ENCODE results near the gene CST8.

CST8 gene

DNA sequence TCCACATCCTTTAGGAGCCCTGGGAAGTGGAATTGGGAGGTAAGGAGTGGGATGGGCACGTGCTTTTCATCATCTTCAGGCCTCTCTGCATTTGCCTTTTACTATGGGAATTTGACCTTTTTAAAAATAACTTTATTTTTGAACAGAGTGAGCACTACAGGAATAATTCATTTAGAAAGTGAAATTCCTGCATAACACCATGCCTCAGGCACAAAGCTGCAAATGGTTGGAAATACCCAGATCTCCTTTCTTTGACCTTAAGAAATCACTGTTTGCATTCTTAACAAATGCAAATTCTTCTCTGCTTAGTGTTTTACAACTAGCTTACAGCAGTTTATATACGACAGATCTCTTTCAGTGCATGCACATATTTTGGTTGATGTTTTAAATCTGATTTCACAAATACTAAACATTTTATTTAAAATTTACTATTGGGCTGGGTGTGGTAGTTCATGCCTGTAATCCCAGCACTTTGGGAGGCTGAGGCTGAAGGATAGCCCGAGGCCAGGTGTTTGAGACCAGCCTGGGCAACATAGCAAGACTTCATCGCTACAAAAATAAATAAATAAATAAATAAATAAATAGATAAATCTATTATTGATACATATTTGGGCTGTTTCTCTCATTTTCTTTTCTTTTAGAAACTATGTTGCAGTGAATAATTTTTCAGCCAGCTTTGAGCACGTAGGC is 24.5 kb downstream of the CST8 start:
- Histone ChIP-seq H3K4me3 (ENCODE audit: insufficient read depth, low read depth, low read length, poor library complexity, severe bottlenecking) (no peak overlapping the region), H3K9me3 (ENCODE audit: control insufficient read depth, low read length) (no peaks in the 10 kb centered on the region), H3K27me3 (replicated peaks; ENCODE audit: control insufficient read depth, insufficient read depth, low read length, poor library complexity, severe bottlenecking) (no peaks in the 10 kb centered on the region), H3K27ac (ENCODE audit: insufficient read depth, low read length, poor library complexity, severe bottlenecking) (no peak overlapping the region), H3K4me1 (ENCODE audit: control insufficient read depth, insufficient read depth, low read length, poor library complexity, severe bottlenecking) (no peaks in the 10 kb centered on the region), H3K36me3 (ENCODE audit: control insufficient read depth, insufficient read depth, low read length) (no peaks in the 10 kb centered on the region)
- no peak for DNase-seq

DNA sequence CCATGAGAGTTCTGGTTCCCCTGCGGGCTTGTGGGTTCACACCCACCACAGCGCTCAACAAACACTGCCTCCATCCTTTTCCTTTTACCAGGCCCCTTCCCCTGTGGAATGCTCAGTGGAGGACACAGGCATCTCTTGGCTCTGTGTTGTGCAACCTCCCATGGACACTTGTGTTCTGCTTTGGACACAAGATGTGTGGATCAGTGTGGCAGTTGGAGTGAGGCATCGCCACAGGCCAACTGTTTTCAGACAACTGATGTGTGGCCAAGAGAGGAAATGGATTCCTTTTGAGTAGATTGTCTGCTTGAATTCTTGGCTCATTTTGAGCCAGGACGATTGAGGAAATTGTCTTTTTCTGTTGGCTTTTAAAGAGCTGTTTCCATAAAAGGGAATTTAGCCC is 26.8 kb downstream of the CST8 start:
- no peak for DNase-seq
- no peaks in the 10 kb centered on the region for H3K4me1 ChIP-seq (ENCODE audit: control insufficient read depth, insufficient read depth, low read length, poor library complexity, severe bottlenecking)

DNA sequence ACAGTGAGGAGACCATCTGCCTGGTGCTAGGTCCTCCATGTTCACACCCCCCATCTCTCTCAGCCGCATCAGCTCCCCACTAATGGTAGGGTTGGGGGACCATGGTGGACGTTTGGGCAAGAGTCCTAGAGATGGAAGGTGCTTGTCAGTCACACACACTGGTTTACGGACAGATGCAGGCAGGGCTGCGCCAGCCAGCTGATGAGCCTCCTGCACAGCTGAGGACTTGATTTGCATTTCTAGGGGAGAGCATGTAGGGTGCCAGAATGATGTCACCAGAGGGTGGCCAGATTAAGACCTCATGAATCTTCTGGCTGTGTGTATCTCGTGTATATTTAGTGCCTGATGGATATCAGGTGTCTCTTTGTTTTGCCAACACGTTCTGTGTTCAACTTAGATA is 28.6 kb downstream of the CST8 start:
- no peaks in the 10 kb centered on the region for H3K4me1 ChIP-seq (ENCODE audit: control insufficient read depth, insufficient read depth, low read length, poor library complexity, severe bottlenecking)
- no peak for DNase-seq
- H3K4me3 ChIP-seq (ENCODE audit: insufficient read depth, low read depth, low read length, poor library complexity, severe bottlenecking) = no peak overlapping the region

More for the DNA sequence above, 26.8 kb downstream of the CST8 start:
- no peaks in the 10 kb centered on the region for H3K9me3 ChIP-seq (ENCODE audit: control insufficient read depth, low read length)
- no peak overlapping the region for H3K4me3 ChIP-seq (ENCODE audit: insufficient read depth, low read depth, low read length, poor library complexity, severe bottlenecking)
- no peak overlapping the region for H3K27ac ChIP-seq (ENCODE audit: insufficient read depth, low read length, poor library complexity, severe bottlenecking)
- no peaks in the 10 kb centered on the region for H3K36me3 ChIP-seq (ENCODE audit: control insufficient read depth, insufficient read depth, low read length)
- no peaks in the 10 kb centered on the region for H3K27me3 ChIP-seq (replicated peaks; ENCODE audit: control insufficient read depth, insufficient read depth, low read length, poor library complexity, severe bottlenecking)

DNA sequence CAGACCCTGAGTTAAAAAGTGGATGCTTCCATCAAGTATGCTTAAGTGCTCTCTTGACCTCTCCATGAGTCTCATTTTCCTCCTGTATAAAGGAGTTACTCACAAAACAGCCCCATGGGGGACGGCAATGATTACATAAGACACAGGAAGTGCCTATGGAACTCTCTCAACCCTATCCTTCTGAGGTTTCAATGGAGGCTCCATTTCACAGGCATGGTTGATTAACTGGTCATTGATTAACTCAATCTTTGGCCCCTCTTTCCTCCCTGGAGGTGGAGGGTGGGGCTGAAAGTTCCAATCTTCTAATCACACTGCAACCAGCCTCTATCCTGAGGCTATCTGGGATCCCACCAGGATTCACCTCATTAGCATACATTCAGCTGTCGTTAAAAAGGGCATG is 29.3 kb downstream of the CST8 start:
- no peak overlapping the region for H3K4me3 ChIP-seq (ENCODE audit: insufficient read depth, low read depth, low read length, poor library complexity, severe bottlenecking)
- H3K9me3 ChIP-seq (ENCODE audit: control insufficient read depth, low read length) = no peaks in the 10 kb centered on the region
- H3K4me1 ChIP-seq (ENCODE audit: control insufficient read depth, insufficient read depth, low read length, poor library complexity, severe bottlenecking) = no peaks in the 10 kb centered on the region
- no peak for DNase-seq
- H3K36me3 ChIP-seq (ENCODE audit: control insufficient read depth, insufficient read depth, low read length) = no peaks in the 10 kb centered on the region
- no peak overlapping the region for H3K27ac ChIP-seq (ENCODE audit: insufficient read depth, low read length, poor library complexity, severe bottlenecking)
- H3K27me3 ChIP-seq (replicated peaks; ENCODE audit: control insufficient read depth, insufficient read depth, low read length, poor library complexity, severe bottlenecking) = no peaks in the 10 kb centered on the region

More for the DNA sequence above, 28.6 kb downstream of the CST8 start:
- no peaks in the 10 kb centered on the region for H3K9me3 ChIP-seq (ENCODE audit: control insufficient read depth, low read length)
- no peaks in the 10 kb centered on the region for H3K27me3 ChIP-seq (replicated peaks; ENCODE audit: control insufficient read depth, insufficient read depth, low read length, poor library complexity, severe bottlenecking)
- H3K36me3 ChIP-seq (ENCODE audit: control insufficient read depth, insufficient read depth, low read length) = no peaks in the 10 kb centered on the region
- no peak overlapping the region for H3K27ac ChIP-seq (ENCODE audit: insufficient read depth, low read length, poor library complexity, severe bottlenecking)

DNA sequence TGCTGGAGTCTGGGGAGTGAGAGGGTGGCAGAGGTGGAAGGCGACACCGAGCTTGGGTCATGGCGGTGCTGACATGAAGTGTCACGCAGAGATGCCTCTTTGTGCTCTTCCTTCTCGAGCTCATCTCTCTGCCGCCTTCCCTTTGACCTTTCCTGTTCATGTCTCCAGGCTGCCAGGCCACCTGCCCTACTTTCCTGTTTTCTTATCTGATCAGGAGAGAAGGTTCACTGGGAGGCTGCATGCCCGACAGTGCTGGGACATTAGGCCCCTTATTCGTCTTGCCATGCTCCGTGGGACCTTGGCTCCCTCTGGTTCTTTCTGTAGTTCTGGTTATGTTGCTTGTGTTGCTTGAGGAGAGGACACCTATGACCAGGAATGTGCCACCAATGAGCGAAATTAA is 33.2 kb downstream of the CST8 start:
- no peak for DNase-seq
- no peak overlapping the region for H3K4me3 ChIP-seq (ENCODE audit: insufficient read depth, low read depth, low read length, poor library complexity, severe bottlenecking)
- H3K36me3 ChIP-seq (ENCODE audit: control insufficient read depth, insufficient read depth, low read length) = no peaks in the 10 kb centered on the region
- no peaks in the 10 kb centered on the region for H3K27me3 ChIP-seq (replicated peaks; ENCODE audit: control insufficient read depth, insufficient read depth, low read length, poor library complexity, severe bottlenecking)
- H3K4me1 ChIP-seq (ENCODE audit: control insufficient read depth, insufficient read depth, low read length, poor library complexity, severe bottlenecking) = no peaks in the 10 kb centered on the region
- H3K27ac ChIP-seq (ENCODE audit: insufficient read depth, low read length, poor library complexity, severe bottlenecking) = no peak overlapping the region
- H3K9me3 ChIP-seq (ENCODE audit: control insufficient read depth, low read length) = no peaks in the 10 kb centered on the region

DNA sequence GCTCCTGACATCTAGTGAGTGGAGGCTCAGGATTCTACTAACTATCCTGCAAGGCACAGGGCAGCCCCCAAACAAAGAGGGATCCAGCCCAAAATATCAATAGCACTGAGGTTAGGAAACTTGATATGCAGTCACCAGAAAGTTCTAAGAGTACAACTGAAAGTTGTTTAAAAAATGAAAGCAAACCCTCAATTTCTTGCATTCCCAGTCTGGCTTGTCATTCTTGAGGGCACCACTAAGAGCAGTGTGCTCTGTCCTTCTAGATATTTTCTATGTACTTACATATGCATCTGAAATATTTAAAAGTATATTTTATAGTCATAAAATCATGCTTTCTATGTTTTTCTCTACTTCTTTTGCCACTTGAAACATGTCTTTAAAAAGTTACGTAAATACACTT is 35.9 kb downstream of the CST8 start:
- no peak for DNase-seq
- Histone ChIP-seq H3K27me3 (replicated peaks; ENCODE audit: control insufficient read depth, insufficient read depth, low read length, poor library complexity, severe bottlenecking) (no peaks in the 10 kb centered on the region), H3K36me3 (ENCODE audit: control insufficient read depth, insufficient read depth, low read length) (no peaks in the 10 kb centered on the region), H3K4me3 (ENCODE audit: insufficient read depth, low read depth, low read length, poor library complexity, severe bottlenecking) (no peak overlapping the region), H3K9me3 (ENCODE audit: control insufficient read depth, low read length) (no peaks in the 10 kb centered on the region), H3K4me1 (ENCODE audit: control insufficient read depth, insufficient read depth, low read length, poor library complexity, severe bottlenecking) (no peaks in the 10 kb centered on the region), H3K27ac (ENCODE audit: insufficient read depth, low read length, poor library complexity, severe bottlenecking) (no peak overlapping the region)

DNA sequence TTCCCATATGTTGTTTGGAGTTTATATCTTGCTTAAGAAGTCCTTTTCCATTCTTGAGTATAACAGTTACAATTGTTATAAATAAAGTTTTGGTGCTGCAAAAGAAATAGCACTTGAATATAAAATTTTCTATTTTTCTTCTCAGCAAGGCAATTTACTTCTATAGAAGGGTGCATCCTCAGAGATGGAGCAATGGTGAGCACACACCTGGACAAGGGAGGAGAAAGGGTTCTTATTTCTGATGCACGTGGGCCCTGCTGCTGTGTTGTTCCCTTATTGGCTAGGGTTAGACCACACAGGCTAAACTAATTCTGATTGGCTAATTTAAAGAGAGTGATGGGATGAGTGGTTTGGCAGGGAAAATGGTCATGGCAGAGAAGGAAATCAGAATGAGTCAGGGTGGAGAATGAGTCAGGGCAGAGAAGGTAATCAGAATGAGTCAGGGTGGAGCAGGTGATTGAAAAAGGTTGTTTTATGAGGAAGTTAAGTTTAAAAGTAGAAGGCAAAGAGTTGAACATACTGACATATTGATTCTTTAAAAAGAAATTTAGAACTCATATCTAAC is 38.0 kb downstream of the CST8 start:
- DNase-seq = no peak
- Histone ChIP-seq H3K36me3 (ENCODE audit: control insufficient read depth, insufficient read depth, low read length) (no peaks in the 10 kb centered on the region), H3K27me3 (replicated peaks; ENCODE audit: control insufficient read depth, insufficient read depth, low read length, poor library complexity, severe bottlenecking) (no peaks in the 10 kb centered on the region), H3K27ac (ENCODE audit: insufficient read depth, low read length, poor library complexity, severe bottlenecking) (no peak overlapping the region), H3K9me3 (ENCODE audit: control insufficient read depth, low read length) (no peaks in the 10 kb centered on the region), H3K4me1 (ENCODE audit: control insufficient read depth, insufficient read depth, low read length, poor library complexity, severe bottlenecking) (no peaks in the 10 kb centered on the region), H3K4me3 (ENCODE audit: insufficient read depth, low read depth, low read length, poor library complexity, severe bottlenecking) (no peak overlapping the region)

DNA sequence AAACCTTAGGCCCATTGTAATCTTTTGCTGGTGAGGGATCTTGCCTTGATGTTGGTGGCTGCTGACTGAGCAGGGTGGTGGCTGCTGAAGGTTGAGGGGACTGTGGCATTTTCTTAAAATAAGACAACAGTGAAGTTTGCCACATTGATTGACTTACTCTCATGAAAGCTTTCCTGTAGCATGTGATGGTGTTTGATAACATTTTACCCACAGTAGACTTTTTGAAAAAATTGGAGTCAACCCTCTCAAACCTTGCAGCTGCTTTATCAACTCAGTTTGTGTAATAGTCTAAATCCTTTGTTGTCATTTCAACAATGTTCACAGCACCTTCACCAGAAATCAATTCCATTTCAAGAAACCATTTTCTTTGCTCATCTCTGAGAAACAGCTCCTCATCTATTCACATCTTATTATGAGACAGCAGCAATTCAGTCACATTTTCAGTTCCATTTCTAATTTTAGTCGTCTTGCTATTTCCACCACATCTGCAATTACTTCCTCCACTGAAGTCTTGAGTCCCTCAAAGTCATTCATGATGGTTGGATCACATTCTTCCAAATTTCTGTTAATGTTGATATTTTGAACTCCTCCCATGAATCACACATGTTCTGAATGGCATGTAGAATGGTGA is 40.1 kb downstream of the CST8 start:
- Histone ChIP-seq H3K9me3 (ENCODE audit: control insufficient read depth, low read length) (no peaks in the 10 kb centered on the region), H3K27ac (ENCODE audit: insufficient read depth, low read length, poor library complexity, severe bottlenecking) (no peak overlapping the region), H3K27me3 (replicated peaks; ENCODE audit: control insufficient read depth, insufficient read depth, low read length, poor library complexity, severe bottlenecking) (no peaks in the 10 kb centered on the region), H3K4me3 (ENCODE audit: insufficient read depth, low read depth, low read length, poor library complexity, severe bottlenecking) (no peak overlapping the region), H3K36me3 (ENCODE audit: control insufficient read depth, insufficient read depth, low read length) (no peaks in the 10 kb centered on the region), H3K4me1 (ENCODE audit: control insufficient read depth, insufficient read depth, low read length, poor library complexity, severe bottlenecking) (no peaks in the 10 kb centered on the region)
- no peak for DNase-seq

DNA sequence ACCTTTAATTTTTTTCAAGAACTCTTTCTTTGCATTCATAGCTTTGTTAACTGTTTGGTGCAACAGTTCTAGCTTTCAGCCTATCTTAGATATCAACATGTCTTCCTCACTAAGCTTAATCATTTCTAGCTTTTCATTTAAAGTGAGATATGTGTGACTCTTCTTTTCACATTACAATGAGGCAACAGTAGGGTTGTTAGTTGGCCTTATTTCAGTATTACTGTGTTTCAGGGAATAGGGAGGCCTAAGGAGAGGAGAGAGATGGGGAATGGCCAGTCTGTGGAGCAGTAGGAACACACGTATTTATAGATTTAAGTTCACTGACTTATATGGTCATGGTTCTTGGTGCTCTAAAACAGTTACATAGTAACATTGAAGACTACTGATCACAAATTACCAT is 41.6 kb downstream of the CST8 start:
- Histone ChIP-seq H3K4me1 (ENCODE audit: control insufficient read depth, insufficient read depth, low read length, poor library complexity, severe bottlenecking) (no peaks in the 10 kb centered on the region), H3K9me3 (ENCODE audit: control insufficient read depth, low read length) (no peaks in the 10 kb centered on the region), H3K27ac (ENCODE audit: insufficient read depth, low read length, poor library complexity, severe bottlenecking) (no peak overlapping the region), H3K4me3 (ENCODE audit: insufficient read depth, low read depth, low read length, poor library complexity, severe bottlenecking) (no peak overlapping the region), H3K36me3 (ENCODE audit: control insufficient read depth, insufficient read depth, low read length) (no peaks in the 10 kb centered on the region), H3K27me3 (replicated peaks; ENCODE audit: control insufficient read depth, insufficient read depth, low read length, poor library complexity, severe bottlenecking) (no peaks in the 10 kb centered on the region)
- no peak for DNase-seq

DNA sequence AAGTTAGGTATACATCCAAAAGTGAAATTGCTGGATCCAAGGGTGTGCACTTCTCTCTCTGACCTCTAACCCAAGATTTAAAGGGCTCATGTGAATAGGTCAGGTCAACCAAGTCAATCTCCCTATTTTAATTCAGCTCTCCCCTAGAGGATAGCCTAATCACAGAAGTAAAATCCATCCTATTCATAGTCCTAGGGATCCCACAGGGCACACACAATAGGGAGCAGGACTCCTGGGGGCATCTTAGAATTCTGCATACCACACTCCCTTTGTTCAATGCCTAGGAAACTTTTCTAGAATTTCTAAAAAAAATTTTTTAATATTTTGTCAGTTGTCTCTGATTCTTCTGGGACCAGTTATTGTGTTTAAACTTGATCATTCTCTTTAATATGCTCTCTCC is 42.2 kb downstream of the CST8 start:
- Histone ChIP-seq H3K4me3 (ENCODE audit: insufficient read depth, low read depth, low read length, poor library complexity, severe bottlenecking) (no peak overlapping the region), H3K27me3 (replicated peaks; ENCODE audit: control insufficient read depth, insufficient read depth, low read length, poor library complexity, severe bottlenecking) (no peaks in the 10 kb centered on the region), H3K4me1 (ENCODE audit: control insufficient read depth, insufficient read depth, low read length, poor library complexity, severe bottlenecking) (no peaks in the 10 kb centered on the region), H3K27ac (ENCODE audit: insufficient read depth, low read length, poor library complexity, severe bottlenecking) (no peak overlapping the region), H3K36me3 (ENCODE audit: control insufficient read depth, insufficient read depth, low read length) (no peaks in the 10 kb centered on the region), H3K9me3 (ENCODE audit: control insufficient read depth, low read length) (no peaks in the 10 kb centered on the region)
- no peak for DNase-seq

Data from effector memory CD4-positive, alpha-beta T cell (primary cell).